ENCODE data around the gene CENPT.

GRCh38 chr16:67806428-67807147, 40.9 kb downstream of the CENPT start, which contains the start of the genes RANBP10 and TSNAXIP1:
- TF ChIP-seq CTCF (IDR thresholded peaks at IDR 0.05 in 2 of 3, conservative IDR thresholded peaks at IDR 0.05 in 1 of 3; ENCODE audit: control insufficient read depth in 2 of 3, extremely low read depth in 1 of 3, insufficient read depth in 1 of 3, low read depth in 3 of 3, low read length in 3 of 3): no peak
- TF ChIP-seq E4F1 (IDR thresholded peaks at IDR 0.05; ENCODE audit: borderline replicate concordance, partially characterized antibody): peak; percentile 49

Data from GM12878 (cell line).